Measurements from ENCODE around the gene CD4. TPM values are rescaled to one million over a fixed set of nuclear protein-coding genes. Genes with fewer than 3 reads are reported as not detected.

CD4 gene
- total and polyA plus RNA-seq, 12 donors: 2.4 to 52.8 (median 24.3) TPM

- TF ChIP-seq POLR2A (IDR thresholded peaks at IDR 0.05) (peak in 1 of 2 donors; percentile 59), CTCF (IDR thresholded peaks at IDR 0.05) (peak; percentile 88 to 99 (median 98))
These were observed 10.5 kb upstream of the CD4 start for GRCh38 chr12:6778574-6779550.

GRCh38 chr12:6779708-6780432 lies 9.5 kb upstream of the CD4 start:
- no peaks in the 10 kb centered on the region for H3K9me3 ChIP-seq (replicated peaks in 1 of 3)
- H3K27ac ChIP-seq: no peak overlapping the region
- intact Hi-C loops (cut with DNase I): loop anchor here (2.0 to 5.0 kb wide), 3 partner anchors 27 to 43 kb away; partner anchors contain the start of gene MLF2 (in 1 of the 2)
- no peak for TF ChIP-seq POLR2A (IDR thresholded peaks at IDR 0.05)
- no peak for TF ChIP-seq CTCF (IDR thresholded peaks at IDR 0.05)
- no peak for DNase-seq
- no peaks in the 10 kb centered on the region for H3K36me3 ChIP-seq (replicated peaks in 1 of 2)
- 74 to 85% (median 81%) methylated on average over 6 of the region's 6 CpGs for WGBS, 4 donors
- H3K4me1 ChIP-seq (replicated peaks in 1 of 2): peaks cover 7 to 13% of the 10 kb centered on the region in 2 donors
- H3K4me3 ChIP-seq: no peak overlapping the region
- H3K27me3 ChIP-seq: no peaks in the 10 kb centered on the region

More at GRCh38 chr12:6778574-6779550, 10.5 kb upstream of the CD4 start:
- Histone ChIP-seq H3K4me1 (replicated peaks in 1 of 2) (peaks cover 7 to 13% of the 10 kb centered on the region in 2 donors), H3K9me3 (replicated peaks in 1 of 3) (no peaks in the 10 kb centered on the region), H3K27me3 (no peaks in the 10 kb centered on the region), H3K4me3 (peak overlapping the region in 2 of 4 donors; percentile 4 to 44), H3K27ac (peak overlapping the region in 4 of 5 donors; percentile 3 to 84 (median 48)), H3K36me3 (replicated peaks in 1 of 2) (no peaks in the 10 kb centered on the region)
- 2 to 4% (median 4%) methylated on average over 14 to 35 of the region's 35 CpGs for WGBS, 4 donors
- DNase-seq: peak; percentile 95 to 98 (median 97)
- intact Hi-C loops (cut with DNase I): loop anchor here in 1 of 2 donors (5.0 kb wide), 1 partner anchor 42 kb away; no protein-coding TSS in a partner anchor

- no peak overlapping the region for H3K4me3 ChIP-seq
- intact Hi-C loops (cut with DNase I): loop anchor here (2.0 to 5.0 kb wide), 2 partner anchors 28 to 33 kb away; partner anchors contain the start of gene MLF2 (in 1 of the 2)
- peaks cover 3% of the 10 kb centered on the region for H3K27me3 ChIP-seq
- no peak overlapping the region for H3K27ac ChIP-seq
- H3K4me1 ChIP-seq (replicated peaks in 1 of 2): peaks cover 7 to 13% of the 10 kb centered on the region in 2 donors
- no peak for DNase-seq
- no peak for TF ChIP-seq CTCF (IDR thresholded peaks at IDR 0.05)
- no peak for TF ChIP-seq POLR2A (IDR thresholded peaks at IDR 0.05)
- H3K9me3 ChIP-seq (replicated peaks in 1 of 3): no peaks in the 10 kb centered on the region
- WGBS, 4 donors: 83 to 87% (median 85%) methylated on average over 6 of the region's 6 CpGs
- no peaks in the 10 kb centered on the region for H3K36me3 ChIP-seq (replicated peaks in 1 of 2)
These were observed 8.8 kb upstream of the CD4 start for GRCh38 chr12:6780573-6780972.

GRCh38 chr12:6782119-6782518 lies 7.2 kb upstream of the CD4 start:
- 71 to 86% (median 74%) methylated on average over 5 to 6 of the region's 6 CpGs for WGBS, 4 donors
- H3K27me3 ChIP-seq: peaks cover 3% of the 10 kb centered on the region
- intact Hi-C loops (cut with DNase I): loop anchor here in 1 of 2 donors (5.0 kb wide), 1 partner anchor 35 kb away; no protein-coding TSS in a partner anchor
- DNase-seq: no peak
- H3K27ac ChIP-seq: no peak overlapping the region
- H3K36me3 ChIP-seq (replicated peaks in 1 of 2): no peaks in the 10 kb centered on the region
- peaks cover 7 to 13% of the 10 kb centered on the region in 2 donors for H3K4me1 ChIP-seq (replicated peaks in 1 of 2)
- no peak overlapping the region for H3K4me3 ChIP-seq
- H3K9me3 ChIP-seq (replicated peaks in 1 of 3): no peaks in the 10 kb centered on the region
- TF ChIP-seq CTCF (IDR thresholded peaks at IDR 0.05): no peak
- TF ChIP-seq POLR2A (IDR thresholded peaks at IDR 0.05): no peak

Data from adrenal gland (tissue), 12 donors.